Neural cell (in vitro differentiated cells): ENCODE results near the gene IL22RA2. TPM values are rescaled to one million over a fixed set of nuclear protein-coding genes. Genes with fewer than 3 reads are reported as not detected.

Experiments used
- H2AFZ ChIP-seq: fragments of 200-600, 300-800 bp; sonication (generic), shearing (Covaris generic); 2 replicates; pipeline ENCODE4 v1.6.0; 2014; ENCODE audit warnings: low read depth, mild to moderate bottlenecking, antibody characterized with exemption, low read length, moderate library complexity
- H3F3A ChIP-seq: fragments of 200-600 bp; shearing (Covaris generic); 2 replicates; pipeline ENCODE4 v1.6.1; 2016; ENCODE audit warnings: mild to moderate bottlenecking, moderate library complexity, mixed read lengths, antibody characterized with exemption, low read length; ENCODE audit not compliant: insufficient read depth, poor library complexity, severe bottlenecking
- H3K27ac ChIP-seq: fragments of 200-600, 300-800 bp; sonication (generic), shearing (Covaris generic); 2 replicates; pipeline ENCODE4 v1.5.1; 2014; ENCODE audit warnings: mild to moderate bottlenecking, low read length, moderate library complexity
- H3K27me3 ChIP-seq: fragments of 300-800, 200-600 bp; sonication (generic), shearing (Covaris generic); 2 replicates; pipeline ENCODE4 v1.6.0; 2014; ENCODE audit warnings: mild to moderate bottlenecking, low read depth, low read length, moderate library complexity; ENCODE audit not compliant: insufficient read depth
- H3K36me3 ChIP-seq: fragments of 300-800, 200-600 bp; sonication (generic), shearing (Covaris generic); 2 replicates; pipeline ENCODE4 v1.5.1; 2014; ENCODE audit warnings: mild to moderate bottlenecking, antibody characterized with exemption, low read length, moderate library complexity; ENCODE audit not compliant: insufficient read depth
- H3K4me2 ChIP-seq: fragments of 300-800, 200-600 bp; sonication (generic), shearing (Covaris generic); 2 replicates; pipeline ENCODE4 v1.6.0; 2014; ENCODE audit warnings: mild to moderate bottlenecking, low read length
- H3K4me3 ChIP-seq: fragments of 300-800, 200-600 bp; sonication (generic), shearing (Covaris generic); 2 replicates; pipeline ENCODE4 v1.5.1; 2014; ENCODE audit warnings: mild to moderate bottlenecking, low read length, moderate library complexity
- H3K79me2 ChIP-seq: fragments of 200-600 bp; shearing (Covaris generic); replicated peaks from 2 replicates; pipeline ENCODE4 v1.6.0; 2014; ENCODE audit warnings: mild to moderate bottlenecking, low read length, moderate library complexity; ENCODE audit not compliant: insufficient read depth
- H3K9ac ChIP-seq: fragments of 300-800, 200-600 bp; sonication (generic), shearing (Covaris generic); 2 replicates; pipeline ENCODE4 v1.6.1; 2016; ENCODE audit warnings: mild to moderate bottlenecking, low read length, mixed read lengths
- H3K9me2 ChIP-seq: fragments of 200-600 bp; shearing (Covaris generic); 2 replicates; pipeline ENCODE4 v1.6.1; 2016; ENCODE audit warnings: mild to moderate bottlenecking, low read length, mixed read lengths; ENCODE audit not compliant: insufficient read depth
- H3K9me3 ChIP-seq: fragments of 200-600, 300-800 bp; sonication (generic), shearing (Covaris generic); 2 replicates; pipeline ENCODE4 v1.6.1; 2016; ENCODE audit warnings: mild to moderate bottlenecking, mixed run types, low read length, moderate library complexity, mixed read lengths
- H4K20me1 ChIP-seq: fragments of 200-600 bp; shearing (Covaris generic); 2 replicates; pipeline ENCODE4 v1.6.1; 2016; ENCODE audit warnings: mild to moderate bottlenecking, mixed run types; ENCODE audit not compliant: insufficient read depth
- CTCF ChIP-seq: fragments of 450-650 bp; IDR thresholded peaks from 2 replicates; pipeline ENCODE4 v1.5.1; 2014; ENCODE audit warnings: antibody characterized with exemption, mild to moderate bottlenecking, moderate library complexity; ENCODE audit not compliant: poor library complexity, severe bottlenecking
- EP300 ChIP-seq: fragments of 450-650 bp; conservative IDR thresholded peaks from 2 replicates; pipeline ENCODE4 v1.6.1; 2014; ENCODE audit warnings: antibody characterized with exemption, mild to moderate bottlenecking, moderate library complexity; ENCODE audit not compliant: poor library complexity, severe bottlenecking
- EZH2 ChIP-seq: fragments of 200-600, 300-800 bp; shearing (Covaris generic), sonication (generic); IDR thresholded peaks from 2 replicates; pipeline ENCODE4 v1.6.1; 2014; ENCODE audit warnings: antibody characterized with exemption, low read length, borderline replicate concordance, mild to moderate bottlenecking; ENCODE audit not compliant: insufficient read depth, poor library complexity, severe bottlenecking
- MXI1 ChIP-seq: fragments of 450-650 bp; conservative IDR thresholded peaks from 2 replicates; pipeline ENCODE4 v1.6.1; 2014; ENCODE audit warnings: antibody characterized with exemption, mild to moderate bottlenecking; ENCODE audit not compliant: poor library complexity, severe bottlenecking
- POLR2AphosphoS5 ChIP-seq: IDR thresholded peaks from 2 replicates; pipeline ENCODE4 v1.6.1; 2012
- RAD21 ChIP-seq: fragments of 450-650 bp; conservative IDR thresholded peaks from 2 replicates; pipeline ENCODE4 v1.6.1; 2014; ENCODE audit warnings: antibody characterized with exemption, mild to moderate bottlenecking, moderate library complexity
- REST ChIP-seq: IDR thresholded peaks from 2 replicates; pipeline ENCODE4 v1.6.1; 2012; ENCODE audit warnings: borderline replicate concordance
- SMC3 ChIP-seq: fragments of 450-650 bp; conservative IDR thresholded peaks from 2 replicates; pipeline ENCODE4 v1.6.1; 2014; ENCODE audit warnings: antibody characterized with exemption, mild to moderate bottlenecking, moderate library complexity; ENCODE audit not compliant: poor library complexity
- TAF1 ChIP-seq: IDR thresholded peaks from 2 replicates; pipeline ENCODE4 v1.6.1; 2012; ENCODE audit warnings: low read depth
- polyA plus RNA-seq: library from polyadenylated mRNA; depleted of rRNA; stranded (reverse); fragments of >200 nt; gene quantifications from 2 replicates; pipeline ENCODE4 v1.2.3, GENCODE V29; 2014

The IL22RA2 gene
- polyA plus RNA-seq, 1 donor from 2014 or later: not detected

- no peak overlapping the region for H3K4me3 ChIP-seq
- H3K27ac ChIP-seq: no peak overlapping the region
- H4K20me1 ChIP-seq: no peaks in the 10 kb centered on the region
- H3F3A ChIP-seq: no peaks in the 10 kb centered on the region
- H3K4me2 ChIP-seq: no peak overlapping the region
- no peaks in the 10 kb centered on the region for H3K36me3 ChIP-seq
- no peaks in the 10 kb centered on the region for H3K9me2 ChIP-seq
- no peaks in the 10 kb centered on the region for H3K27me3 ChIP-seq
- no peak overlapping the region for H2AFZ ChIP-seq
- TF ChIP-seq SMC3 (no peak), RAD21 (no peak), CTCF (no peak), REST (no peak)
- no peaks in the 10 kb centered on the region for H3K79me2 ChIP-seq
- H3K9ac ChIP-seq: no peak overlapping the region
- no peaks in the 10 kb centered on the region for H3K9me3 ChIP-seq
Observed at GRCh38 chr6:137156650-137157049, 16.8 kb downstream of the IL22RA2 start.

- no peaks in the 10 kb centered on the region for H3K9me3 ChIP-seq
- no peaks in the 10 kb centered on the region for H3F3A ChIP-seq
- no peaks in the 10 kb centered on the region for H3K9me2 ChIP-seq
- H3K27ac ChIP-seq: no peak overlapping the region
- H3K4me3 ChIP-seq: no peak overlapping the region
- H3K4me2 ChIP-seq: no peak overlapping the region
- H3K9ac ChIP-seq: no peak overlapping the region
- no peaks in the 10 kb centered on the region for H3K27me3 ChIP-seq
- TF ChIP-seq EP300: no peak
- no peak for TF ChIP-seq RAD21
- no peak for TF ChIP-seq CTCF
- H2AFZ ChIP-seq: no peak overlapping the region
- no peaks in the 10 kb centered on the region for H3K36me3 ChIP-seq
- no peaks in the 10 kb centered on the region for H4K20me1 ChIP-seq
- no peaks in the 10 kb centered on the region for H3K79me2 ChIP-seq
Observed at GRCh38 chr6:137155830-137156229, 17.6 kb downstream of the IL22RA2 start.

- Histone ChIP-seq H2AFZ (no peak overlapping the region), H3K4me2 (no peak overlapping the region), H3K36me3 (no peaks in the 10 kb centered on the region), H3K4me3 (no peak overlapping the region), H3K79me2 (no peaks in the 10 kb centered on the region), H3K27me3 (no peaks in the 10 kb centered on the region), H4K20me1 (no peaks in the 10 kb centered on the region), H3K9me2 (no peaks in the 10 kb centered on the region), H3K27ac (no peak overlapping the region), H3K9ac (no peak overlapping the region), H3F3A (no peaks in the 10 kb centered on the region), H3K9me3 (no peaks in the 10 kb centered on the region)
- TF ChIP-seq EZH2: no peak
- no peak for TF ChIP-seq CTCF
- no peak for TF ChIP-seq REST
- no peak for TF ChIP-seq RAD21
- TF ChIP-seq POLR2AphosphoS5: no peak
- TF ChIP-seq MXI1: no peak
- no peak for TF ChIP-seq TAF1
- no peak for TF ChIP-seq EP300
Observed at GRCh38 chr6:137150072-137150471, 23.4 kb downstream of the IL22RA2 start.
